H9 (cell line): Measurements from ENCODE around the gene KCNMB2. TPM values are rescaled to one million over a fixed set of nuclear protein-coding genes. Genes with fewer than 3 reads are reported as not detected.

Experiments used
- DNase-seq: peaks from one replicate; pipeline ENCODE4 v3.0.0-alpha.2; 2017
- H2AFZ ChIP-seq: one replicate; pipeline ENCODE4 v1.6.1; 2013; ENCODE audit warnings: mild to moderate bottlenecking, low read length, control low read depth, moderate library complexity
- H2AK5ac ChIP-seq: 2 replicates; pipeline ENCODE4 v1.6.1; 2013; ENCODE audit warnings: low read length, control low read depth, mixed read lengths; ENCODE audit not compliant: insufficient read length
- H2BK120ac ChIP-seq: one replicate; pipeline ENCODE4 v1.6.1; 2013; ENCODE audit warnings: low read depth, mild to moderate bottlenecking, low read length, control low read depth, inconsistent platforms; ENCODE audit not compliant: poor library complexity, severe bottlenecking
- H2BK12ac ChIP-seq: 2 replicates; pipeline ENCODE4 v1.6.1; 2013; ENCODE audit warnings: low read length, control low read depth, mixed read lengths, low read depth; ENCODE audit not compliant: insufficient read length
- H2BK15ac ChIP-seq: 2 replicates; pipeline ENCODE4 v1.6.1; 2013; ENCODE audit warnings: low read depth, low read length, control low read depth
- H2BK20ac ChIP-seq: one replicate; pipeline ENCODE4 v1.6.1; 2013; ENCODE audit warnings: low read depth, mild to moderate bottlenecking, low read length, control low read depth, inconsistent platforms; ENCODE audit not compliant: poor library complexity, severe bottlenecking
- H2BK5ac ChIP-seq: 2 replicates; pipeline ENCODE4 v1.6.1; 2013; ENCODE audit warnings: low read length, control low read depth, mixed read lengths; ENCODE audit not compliant: insufficient read length
- H3K14ac ChIP-seq: 2 replicates; pipeline ENCODE4 v1.6.1; 2013; ENCODE audit warnings: low read length, control low read depth; ENCODE audit not compliant: insufficient read depth
- H3K18ac ChIP-seq: 2 replicates; pipeline ENCODE4 v1.6.1; 2013; ENCODE audit warnings: low read depth, mild to moderate bottlenecking, mixed read lengths, low read length, control low read depth; ENCODE audit not compliant: insufficient read length
- H3K23ac ChIP-seq: 2 replicates; pipeline ENCODE4 v1.6.1; 2013; ENCODE audit warnings: low read length, control low read depth, mixed read lengths, low read depth; ENCODE audit not compliant: insufficient read length
- H3K23me2 ChIP-seq: 2 replicates; pipeline ENCODE4 v1.6.1; 2013; ENCODE audit warnings: low read depth, mild to moderate bottlenecking, mixed read lengths, low read length, control low read depth; ENCODE audit not compliant: insufficient read length, poor library complexity, severe bottlenecking
- H3K27ac ChIP-seq: 2 replicates; pipeline ENCODE4 v1.5.1; 2013; ENCODE audit warnings: low read length, control low read depth, mixed read lengths, low read depth; ENCODE audit not compliant: insufficient read length
- H3K27me3 ChIP-seq: 2 replicates; pipeline ENCODE4 v1.6.1; 2013; ENCODE audit warnings: low read length, control low read depth, inconsistent platforms; ENCODE audit not compliant: insufficient read depth
- H3K4ac ChIP-seq: 2 replicates; pipeline ENCODE4 v1.6.1; 2013; ENCODE audit warnings: low read depth, mild to moderate bottlenecking, control low read depth, inconsistent platforms, low read length, moderate library complexity
- H3K4me1 ChIP-seq: 2 replicates; pipeline ENCODE4 v1.6.1; 2013; ENCODE audit warnings: low read length, control low read depth, inconsistent platforms; ENCODE audit not compliant: insufficient read depth
- H3K4me2 ChIP-seq: 2 replicates; pipeline ENCODE4 v1.6.1; 2013; ENCODE audit warnings: low read length, control low read depth, mixed read lengths; ENCODE audit not compliant: insufficient read length, insufficient read depth
- H3K56ac ChIP-seq: 2 replicates; pipeline ENCODE4 v1.6.1; 2013; ENCODE audit warnings: low read depth, mild to moderate bottlenecking, mixed read lengths, low read length, control low read depth; ENCODE audit not compliant: insufficient read length
- H3K79me1 ChIP-seq: 2 replicates; pipeline ENCODE4 v1.6.1; 2013; ENCODE audit warnings: low read depth, mild to moderate bottlenecking, moderate library complexity, low read length, control low read depth, inconsistent platforms; ENCODE audit not compliant: insufficient read depth, poor library complexity, severe bottlenecking
- H3K79me2 ChIP-seq: 2 replicates; pipeline ENCODE4 v1.6.1; 2013; ENCODE audit warnings: low read length, control low read depth, inconsistent platforms; ENCODE audit not compliant: insufficient read depth
- H3K9ac ChIP-seq: 2 replicates; pipeline ENCODE4 v1.6.1; 2013; ENCODE audit warnings: low read length, control low read depth, mixed read lengths; ENCODE audit not compliant: insufficient read length; ENCODE audit errors: extremely low read depth
- H3K9me3 ChIP-seq: one replicate; pipeline ENCODE4 v1.6.1; 2013; ENCODE audit warnings: low read depth, low read length, inconsistent platforms; ENCODE audit not compliant: control insufficient read depth
- H3T11ph ChIP-seq: one replicate; pipeline ENCODE4 v1.6.1; 2013; ENCODE audit warnings: mild to moderate bottlenecking, low read length, control low read depth, inconsistent platforms
- H4K20me1 ChIP-seq: one replicate; pipeline ENCODE4 v1.6.1; 2013; ENCODE audit not compliant: control insufficient read depth, insufficient read length, insufficient read depth
- H4K5ac ChIP-seq: 2 replicates; pipeline ENCODE4 v1.6.1; 2013; ENCODE audit warnings: low read depth, mild to moderate bottlenecking, mixed read lengths, low read length, control low read depth; ENCODE audit not compliant: insufficient read length
- H4K8ac ChIP-seq: replicated peaks from 2 replicates; pipeline ENCODE4 v1.6.1; 2013; ENCODE audit warnings: low read length, control low read depth, mixed read lengths, low read depth; ENCODE audit not compliant: insufficient read length
- H4K91ac ChIP-seq: 2 replicates; pipeline ENCODE4 v1.6.1; 2013; ENCODE audit warnings: low read depth, mild to moderate bottlenecking, moderate library complexity, mixed read lengths, low read length, control low read depth; ENCODE audit not compliant: insufficient read length
- H3K27ac Mint-ChIP-seq, 3 experiments: 2 replicates in 2 of 3; 3 replicates in 1 of 3; pipeline ENCODE4 v1.8.0; 2020 to 2021; ENCODE audit warnings: mixed read lengths in 3 of 3, mild to moderate bottlenecking in 1 of 3, moderate library complexity in 1 of 3
- H3K27me3 Mint-ChIP-seq: 2 replicates; pipeline ENCODE4 v1.8.0; 2021; ENCODE audit warnings: low read depth, mild to moderate bottlenecking, moderate library complexity, mixed read lengths
- H3K36me3 Mint-ChIP-seq, 3 experiments: 2 replicates in 2 of 3; 3 replicates in 1 of 3; pipeline ENCODE4 v1.8.0; 2020 to 2021; ENCODE audit warnings: low read depth in 3 of 3, mixed read lengths in 3 of 3; ENCODE audit not compliant: insufficient read depth in 1 of 3
- H3K4me1 Mint-ChIP-seq, 2 experiments: 2 replicates each; pipeline ENCODE4 v1.8.0; 2020; ENCODE audit warnings: mixed read lengths in 2 of 2
- H3K4me3 Mint-ChIP-seq, 2 experiments: 2 replicates in 1 of 2; 3 replicates in 1 of 2; pipeline ENCODE4 v1.8.0; 2020 to 2021; ENCODE audit warnings: mild to moderate bottlenecking in 2 of 2, mixed read lengths in 2 of 2, moderate library complexity in 1 of 2
- H3K9me3 Mint-ChIP-seq, 2 experiments: 2 replicates in 1 of 2; 3 replicates in 1 of 2; pipeline ENCODE4 v1.8.0; 2020; ENCODE audit warnings: mild to moderate bottlenecking in 2 of 2, mixed read lengths in 2 of 2, moderate library complexity in 1 of 2
- CTCF ChIP-seq: fragments of 200-600 bp; sonication (generic); conservative IDR thresholded peaks from 3 replicates; pipeline ENCODE4 v1.8.0; 2021; ENCODE audit warnings: antibody characterized with exemption, mild to moderate bottlenecking
- WGBS: extraction: QIAGEN DNeasy Blood & Tissue Kit; methylation state at CpG from one replicate; pipeline ENCODE4 v1.1.7; 2013; ENCODE audit warnings: missing lambda C conversion rate, low lambda C conversion rate, mixed read lengths; ENCODE audit not compliant: insufficient read length; ENCODE audit errors: extremely low coverage; 5-methylcytosine and 5-hydroxymethylcytosine counted together
- total RNA-seq: library from RNA; stranded (reverse); gene quantifications from 2 replicates; pipeline ENCODE4 v1.2.1, GENCODE V29; 2021

KCNMB2 gene
- total RNA-seq, 1 experiment from 2014 or later: not detected

GRCh38 chr3:178583963-178584575, 47.8 kb downstream of the KCNMB2 start:
- Histone ChIP-seq H3T11ph (no peak overlapping the region), H3K4ac (no peak overlapping the region), H3K18ac (no peak overlapping the region), H2AFZ (no peak overlapping the region), H3K23me2 (no peaks in the 10 kb centered on the region), H2BK120ac (no peak overlapping the region), H4K91ac (no peak overlapping the region), H3K14ac (no peak overlapping the region), H3K23ac (no peak overlapping the region), H3K79me1 (no peaks in the 10 kb centered on the region), H3K27ac (no peak overlapping the region), H2BK12ac (no peak overlapping the region), H3K9ac (no peak overlapping the region), H3K79me2 (no peaks in the 10 kb centered on the region), H3K4me2 (no peak overlapping the region), H4K8ac (no peak overlapping the region), H2AK5ac (no peak overlapping the region), H4K20me1 (no peaks in the 10 kb centered on the region), H2BK15ac (no peak overlapping the region), H3K56ac (no peak overlapping the region), H3K4me1 (no peaks in the 10 kb centered on the region), H3K27me3 (no peaks in the 10 kb centered on the region), H3K9me3 (no peaks in the 10 kb centered on the region), H2BK20ac (no peak overlapping the region), H4K5ac (no peak overlapping the region), H2BK5ac (no peak overlapping the region)
- DNase-seq: no peak
- Mint-ChIP-seq H3K9me3 (peaks cover 8% of the 10 kb centered on the region in 2 experiments; a peak in 4 of 5 replicates), H3K4me1 (peaks cover 0 to 4% of the 10 kb centered on the region in 2 experiments; a peak in 1 of 4 replicates), H3K27me3 (no peaks in the 10 kb centered on the region), H3K4me3 (no peak overlapping the region), H3K27ac (no peak overlapping the region), H3K36me3 (peaks cover 0 to 6% (median 2%) of the 10 kb centered on the region in 3 experiments; a peak in 4 of 7 replicates)
- WGBS: no CpG with 5 or more reads among the region's 4 CpGs
- no peak for TF ChIP-seq CTCF
